OCI-LY1 (cell line): ENCODE data around the gene CNOT6L.

Experiments
- H2AFZ ChIP-seq: fragments of 200-600 bp; sonication (generic), shearing (Covaris generic); 2 replicates; pipeline ENCODE4 v1.6.0; 2014; ENCODE audit warnings: antibody characterized with exemption, mild to moderate bottlenecking, low read length
- H3F3A ChIP-seq: fragments of 200-600 bp; sonication (generic), shearing (Covaris generic); 2 replicates; pipeline ENCODE4 v1.6.0; 2014; ENCODE audit warnings: mild to moderate bottlenecking, antibody characterized with exemption, low read length, moderate library complexity; ENCODE audit not compliant: insufficient read depth
- H3K27ac ChIP-seq: fragments of 200-600 bp; sonication (generic); 2 replicates; pipeline ENCODE4 v1.5.1; 2014; ENCODE audit warnings: low read length, mixed run types, mild to moderate bottlenecking, low read depth; ENCODE audit not compliant: poor library complexity, severe bottlenecking
- H3K27me3 ChIP-seq: fragments of 200-600 bp; sonication (generic); 2 replicates; pipeline ENCODE4 v1.6.0; 2014; ENCODE audit warnings: antibody characterized with exemption, mild to moderate bottlenecking, low read length, moderate library complexity; ENCODE audit not compliant: insufficient read depth
- H3K36me3 ChIP-seq: fragments of 200-600 bp; sonication (generic); 2 replicates; pipeline ENCODE4 v1.6.1; 2014; ENCODE audit warnings: mild to moderate bottlenecking, antibody characterized with exemption, low read length, moderate library complexity, mixed read lengths; ENCODE audit not compliant: insufficient read depth
- H3K4me1 ChIP-seq: fragments of 200-600 bp; sonication (generic); 2 replicates; pipeline ENCODE4 v1.5.1; 2014; ENCODE audit warnings: mild to moderate bottlenecking, low read length, moderate library complexity; ENCODE audit not compliant: insufficient read depth, severe bottlenecking
- H3K4me2 ChIP-seq: fragments of 200-600 bp; sonication (generic), shearing (Covaris generic); 2 replicates; pipeline ENCODE4 v1.6.1; 2014; ENCODE audit warnings: low read length
- H3K4me3 ChIP-seq: fragments of 200-600 bp; sonication (generic); 2 replicates; pipeline ENCODE4 v1.5.1; 2014; ENCODE audit warnings: low read length, low read depth, mild to moderate bottlenecking, mixed read lengths; ENCODE audit not compliant: poor library complexity, severe bottlenecking
- H3K79me2 ChIP-seq: fragments of 200-600 bp; shearing (Covaris generic); 2 replicates; pipeline ENCODE4 v1.6.1; 2016; ENCODE audit warnings: mixed run types, low read length, mixed read lengths; ENCODE audit not compliant: insufficient read depth
- H3K9ac ChIP-seq: fragments of 200-600 bp; sonication (generic), shearing (Covaris generic); 2 replicates; pipeline ENCODE4 v1.6.1; 2014; ENCODE audit warnings: mild to moderate bottlenecking, low read length, mixed read lengths
- H3K9me2 ChIP-seq: fragments of 200-600 bp; sonication (generic), shearing (Covaris generic); 2 replicates; pipeline ENCODE4 v1.6.1; 2014; ENCODE audit warnings: low read depth, mild to moderate bottlenecking, low read length, mixed read lengths
- H3K9me3 ChIP-seq: fragments of 200-600 bp; shearing (Covaris generic); 2 replicates; pipeline ENCODE4 v1.6.1; 2014; ENCODE audit warnings: low read length, mixed read lengths
- H4K20me1 ChIP-seq: fragments of 200-600 bp; sonication (generic), shearing (Covaris generic); 2 replicates; pipeline ENCODE4 v1.6.0; 2016; ENCODE audit warnings: mild to moderate bottlenecking, low read length; ENCODE audit not compliant: insufficient read depth
- CTCF ChIP-seq: fragments of 200-600 bp; sonication (generic), shearing (Covaris generic); IDR thresholded peaks from 2 replicates; pipeline ENCODE4 v1.5.1; 2017; ENCODE audit warnings: mild to moderate bottlenecking, antibody characterized with exemption, low read length, moderate library complexity, mixed read lengths
- EZH2 ChIP-seq: fragments of 200-600 bp; sonication (generic), shearing (Covaris generic); IDR thresholded peaks from 2 replicates; pipeline ENCODE4 v1.8.0; 2017; ENCODE audit warnings: borderline replicate concordance, mixed run types, mild to moderate bottlenecking, antibody characterized with exemption, low read length, moderate library complexity, mixed read lengths

The CNOT6L gene

GRCh38 chr4:77834403-77834802, 15.2 kb upstream of the CNOT6L start:
- no peaks in the 10 kb centered on the region for H4K20me1 ChIP-seq
- H3K4me1 ChIP-seq: no peaks in the 10 kb centered on the region
- no peaks in the 10 kb centered on the region for H3K36me3 ChIP-seq
- H3K9me2 ChIP-seq: no peaks in the 10 kb centered on the region
- no peak overlapping the region for H2AFZ ChIP-seq
- no peak overlapping the region for H3K27ac ChIP-seq
- no peaks in the 10 kb centered on the region for H3K27me3 ChIP-seq
- TF ChIP-seq CTCF: no peak
- TF ChIP-seq EZH2: no peak
- H3K9me3 ChIP-seq: no peaks in the 10 kb centered on the region
- H3F3A ChIP-seq: no peaks in the 10 kb centered on the region
- no peak overlapping the region for H3K4me3 ChIP-seq
- no peak overlapping the region for H3K9ac ChIP-seq
- H3K79me2 ChIP-seq: no peaks in the 10 kb centered on the region
- H3K4me2 ChIP-seq: no peak overlapping the region

- Histone ChIP-seq H3F3A (no peaks in the 10 kb centered on the region), H3K79me2 (no peaks in the 10 kb centered on the region), H3K4me2 (no peak overlapping the region), H2AFZ (no peak overlapping the region), H3K27me3 (no peaks in the 10 kb centered on the region), H3K9me3 (no peaks in the 10 kb centered on the region), H3K27ac (no peak overlapping the region), H4K20me1 (no peaks in the 10 kb centered on the region), H3K9me2 (no peaks in the 10 kb centered on the region), H3K4me1 (no peaks in the 10 kb centered on the region), H3K4me3 (no peak overlapping the region), H3K9ac (no peak overlapping the region), H3K36me3 (no peaks in the 10 kb centered on the region)
- TF ChIP-seq CTCF (no peak), EZH2 (no peak)
Observed at GRCh38 chr4:77833126-77833724, 14.1 kb upstream of the CNOT6L start.

- no peak for TF ChIP-seq EZH2
- no peak for TF ChIP-seq CTCF
- Histone ChIP-seq H3K36me3 (no peaks in the 10 kb centered on the region), H3K27ac (no peak overlapping the region), H3K4me2 (peak overlapping the region; percentile 3; the same call in 1 of the 2 replicates), H3K9me3 (no peaks in the 10 kb centered on the region), H3K4me3 (no peak overlapping the region), H3F3A (no peaks in the 10 kb centered on the region), H3K79me2 (no peaks in the 10 kb centered on the region), H4K20me1 (no peaks in the 10 kb centered on the region), H2AFZ (no peak overlapping the region), H3K9ac (no peak overlapping the region), H3K27me3 (no peaks in the 10 kb centered on the region), H3K4me1 (peaks cover 14% of the 10 kb centered on the region), H3K9me2 (no peaks in the 10 kb centered on the region)
Observed at GRCh38 chr4:77827343-77827742, 8.2 kb upstream of the CNOT6L start.
